ENCODE data around the gene UBE2J2. TPM values are rescaled to one million over a fixed set of nuclear protein-coding genes. Genes with fewer than 3 reads are reported as not detected.

Gene UBE2J2
- total RNA-seq, 1 donor from 2014 or later, result 71.9 TPM

GRCh38 chr1:1245817-1246576 lies 27.7 kb downstream of the UBE2J2 start:
- no peak for TF ChIP-seq CTCF (IDR thresholded peaks at IDR 0.05; ENCODE audit: unreplicated experiment)
- no peak overlapping the region for H3K4me3 Mint-ChIP-seq (ENCODE audit: unreplicated experiment)
- H3K27me3 Mint-ChIP-seq (ENCODE audit: unreplicated experiment), result peaks cover 2% of the 10 kb centered on the region
- H3K4me1 Mint-ChIP-seq (ENCODE audit: unreplicated experiment), result no peaks in the 10 kb centered on the region
- H3K36me3 Mint-ChIP-seq (ENCODE audit: low read depth, unreplicated experiment), result no peaks in the 10 kb centered on the region
- H3K27ac Mint-ChIP-seq (ENCODE audit: unreplicated experiment), result no peak overlapping the region
- no peak for DNase-seq (ENCODE audit: low spot score)
- no peaks in the 10 kb centered on the region for H3K9me3 Mint-ChIP-seq (ENCODE audit: unreplicated experiment)

DNA sequence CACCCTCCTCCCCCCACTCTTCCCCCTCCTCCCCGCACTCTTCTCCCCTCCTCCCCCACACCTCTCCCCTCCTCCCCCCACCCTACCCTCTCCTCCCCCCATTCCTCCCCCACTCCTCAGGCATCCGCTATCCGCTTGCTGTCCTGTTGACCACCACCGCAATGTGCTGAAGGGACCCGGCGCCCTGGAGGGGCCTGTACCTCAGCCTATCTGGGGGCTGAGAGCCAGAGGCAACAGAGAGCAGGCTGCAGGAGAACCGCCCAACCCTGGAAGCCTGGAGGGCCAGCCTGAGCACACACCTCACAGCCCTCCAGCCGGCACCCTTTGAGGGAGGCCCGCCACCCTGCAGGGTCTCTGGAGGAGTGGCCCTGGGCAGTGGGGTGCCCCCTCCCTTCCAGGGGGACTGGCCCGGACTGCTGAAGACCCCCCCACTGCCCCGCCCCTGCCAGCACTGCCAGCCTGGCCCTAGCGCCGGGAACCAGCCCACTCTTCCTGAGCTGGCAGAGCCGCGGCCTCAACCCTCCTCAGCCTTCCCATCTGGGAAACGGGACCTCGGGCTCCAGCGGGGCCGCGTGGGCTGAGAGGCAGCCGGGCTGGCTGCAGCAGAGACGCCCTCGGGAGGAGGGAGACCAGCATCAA lies 28.4 kb downstream of the UBE2J2 start:
- Mint-ChIP-seq H3K27ac (ENCODE audit: unreplicated experiment) (no peak overlapping the region), H3K27me3 (ENCODE audit: unreplicated experiment) (peaks cover 2% of the 10 kb centered on the region), H3K36me3 (ENCODE audit: low read depth, unreplicated experiment) (no peaks in the 10 kb centered on the region), H3K9me3 (ENCODE audit: unreplicated experiment) (no peaks in the 10 kb centered on the region), H3K4me1 (ENCODE audit: unreplicated experiment) (no peaks in the 10 kb centered on the region), H3K4me3 (ENCODE audit: unreplicated experiment) (no peak overlapping the region)
- TF ChIP-seq CTCF (IDR thresholded peaks at IDR 0.05; ENCODE audit: unreplicated experiment), result no peak
- DNase-seq (ENCODE audit: low spot score), result no peak

DNA sequence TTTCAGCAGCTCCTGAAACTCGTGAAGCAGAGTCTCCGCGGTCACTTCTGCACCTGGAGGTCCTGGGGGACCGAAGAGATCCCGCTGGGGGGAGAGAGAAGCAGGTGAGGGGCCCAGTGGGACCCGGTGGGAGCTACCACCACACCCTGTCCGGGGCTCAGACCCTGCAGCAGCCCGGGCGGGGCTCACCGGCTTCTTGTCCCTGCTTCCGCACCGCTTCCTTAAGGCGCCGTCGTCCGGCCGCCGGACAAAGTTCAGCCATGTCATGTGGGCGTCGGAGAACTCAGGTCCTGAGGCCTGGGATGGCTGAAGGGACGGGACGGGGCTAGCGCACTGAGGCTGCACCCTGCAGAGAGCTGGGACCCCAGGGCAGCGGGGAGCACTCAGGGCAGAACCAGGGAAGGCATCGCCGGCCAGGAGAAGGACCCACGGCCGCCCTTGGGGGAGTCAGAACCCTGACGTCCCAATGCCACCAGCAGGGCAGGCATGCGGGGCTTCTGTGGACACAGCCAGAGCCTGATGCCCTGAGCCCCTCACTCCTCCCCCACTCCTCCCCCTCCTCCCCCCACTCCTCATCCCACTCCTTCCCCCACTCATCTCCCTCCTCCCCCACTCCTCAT lies 29.4 kb downstream of the UBE2J2 start:
- Mint-ChIP-seq H3K4me1 (ENCODE audit: unreplicated experiment) (no peaks in the 10 kb centered on the region), H3K27ac (ENCODE audit: unreplicated experiment) (no peak overlapping the region), H3K9me3 (ENCODE audit: unreplicated experiment) (no peaks in the 10 kb centered on the region), H3K36me3 (ENCODE audit: low read depth, unreplicated experiment) (no peaks in the 10 kb centered on the region), H3K27me3 (ENCODE audit: unreplicated experiment) (peaks cover 2% of the 10 kb centered on the region), H3K4me3 (ENCODE audit: unreplicated experiment) (no peak overlapping the region)
- no peak for DNase-seq (ENCODE audit: low spot score)
- TF ChIP-seq CTCF (IDR thresholded peaks at IDR 0.05; ENCODE audit: unreplicated experiment), result no peak

GRCh38 chr1:1243807-1244191 lies 29.9 kb downstream of the UBE2J2 start:
- peaks cover 2% of the 10 kb centered on the region for H3K27me3 Mint-ChIP-seq (ENCODE audit: unreplicated experiment)
- no peaks in the 10 kb centered on the region for H3K4me1 Mint-ChIP-seq (ENCODE audit: unreplicated experiment)
- H3K9me3 Mint-ChIP-seq (ENCODE audit: unreplicated experiment), result no peaks in the 10 kb centered on the region
- TF ChIP-seq CTCF (IDR thresholded peaks at IDR 0.05; ENCODE audit: unreplicated experiment), result no peak
- no peak overlapping the region for H3K4me3 Mint-ChIP-seq (ENCODE audit: unreplicated experiment)
- no peaks in the 10 kb centered on the region for H3K36me3 Mint-ChIP-seq (ENCODE audit: low read depth, unreplicated experiment)
- DNase-seq (ENCODE audit: low spot score), result no peak
- H3K27ac Mint-ChIP-seq (ENCODE audit: unreplicated experiment), result no peak overlapping the region

GRCh38 chr1:1243266-1243660 lies 30.4 kb downstream of the UBE2J2 start:
- Mint-ChIP-seq H3K27me3 (ENCODE audit: unreplicated experiment) (peaks cover 2% of the 10 kb centered on the region), H3K4me3 (ENCODE audit: unreplicated experiment) (no peak overlapping the region), H3K4me1 (ENCODE audit: unreplicated experiment) (no peaks in the 10 kb centered on the region), H3K9me3 (ENCODE audit: unreplicated experiment) (no peaks in the 10 kb centered on the region), H3K27ac (ENCODE audit: unreplicated experiment) (no peak overlapping the region), H3K36me3 (ENCODE audit: low read depth, unreplicated experiment) (no peaks in the 10 kb centered on the region)
- no peak for TF ChIP-seq CTCF (IDR thresholded peaks at IDR 0.05; ENCODE audit: unreplicated experiment)
- no peak for DNase-seq (ENCODE audit: low spot score)

Data from endothelial cell (in vitro differentiated cells).